Kidney capillary endothelial cell (primary cell): ENCODE data around the gene TGM5.

Experiments
- DNase-seq: peaks from one replicate; pipeline ENCODE4 v3.0.0-alpha.2; 2018; ENCODE audit warnings: low spot score

TGM5 gene

GRCh38 chr15:43193710-43194109 is 73.0 kb downstream of the TGM5 start:
- no peak for DNase-seq

- DNase-seq, result peak; percentile 85
Measured at GRCh38 chr15:43190178-43190577, 76.5 kb downstream of the TGM5 start.

GRCh38 chr15:43189296-43189695 is 77.4 kb downstream of the TGM5 start:
- DNase-seq, result peak; percentile 38

GRCh38 chr15:43187544-43188155 is 79.1 kb downstream of the TGM5 start:
- peak; percentile 68 for DNase-seq

GRCh38 chr15:43186003-43186353 is 80.8 kb downstream of the TGM5 start:
- DNase-seq, result no peak

GRCh38 chr15:43185157-43186002 is 81.3 kb downstream of the TGM5 start, which contains the start of gene CCNDBP1:
TSS of gene CCNDBP1 (plus strand) at chr15:43185403. CDS start at chr15:43185499, 96 bp downstream.
- peak; percentile 75 for DNase-seq

GRCh38 chr15:43184407-43185124 is 82.2 kb downstream of the TGM5 start:
- DNase-seq, result no peak

- no peak for DNase-seq
Measured at GRCh38 chr15:43183270-43183669, 83.5 kb downstream of the TGM5 start.
